GM12878 (cell line): Measurements from ENCODE around the gene KIAA1328. TPM values are rescaled to one million over a fixed set of nuclear protein-coding genes. Genes with fewer than 3 reads are reported as not detected.

Experiments
- ATAC-seq: fragments of 200-7000 bp; cut with Tn5 transposase; 3 replicates; pipeline ENCODE4 v1.9.1; 2020; ENCODE audit warnings: mild to moderate bottlenecking, moderate library complexity
- BruUV-seq: library from RNA; stranded (reverse); fragments of 400-500 nt; replicated peaks from 2 replicates; lab custom pipeline; 2021; lab: Mats Ljungman, UMichigan
- CTCF ChIA-PET: fragments of 300-600 bp; sonication (Branson Sonifier 250); formaldehyde crosslinking; extraction: SDS; loops from one replicate; lab custom pipeline; 2021; ENCODE audit warnings: inconsistent platforms; lab: Yijun Ruan, JAX
- POLR2A ChIA-PET: fragments of 350-600 bp; formaldehyde crosslinking; extraction: SDS; loops from one replicate; lab custom pipeline; 2021; ENCODE audit warnings: inconsistent platforms; lab: Charles Lee
- RAD21 ChIA-PET: fragments of 300-600 bp; sonication (Branson Sonifier 250); formaldehyde crosslinking; loops from one replicate; lab custom pipeline; 2023; ENCODE audit warnings: antibody characterized with exemption; ENCODE audit not compliant: unreplicated experiment; lab: Charles Lee
- SMC1A ChIA-PET: fragments of 300-600 bp; sonication (Branson Sonifier 250); formaldehyde crosslinking; loops from one replicate; lab custom pipeline; 2023; ENCODE audit not compliant: unreplicated experiment, uncharacterized antibody; lab: Charles Lee
- DNase-seq: peaks from one replicate; pipeline ENCODE4 v3.0.0-alpha.2; 2011; ENCODE audit warnings: low read depth, low spot score
- FAIRE-seq: peaks from 3 replicates; lab custom pipeline; 2011; peaks lifted over from hg19 to GRCh38; lab: Jason Lieb, UNC
- H2AFZ ChIP-seq: 2 replicates; pipeline ENCODE4 v1.6.0; 2011; ENCODE audit warnings: low read depth, low read length, control low read depth; ENCODE audit not compliant: control insufficient read depth
- H3K27ac ChIP-seq: 2 replicates; pipeline ENCODE4 v1.5.1; 2011; ENCODE audit warnings: control low read depth; ENCODE audit not compliant: control insufficient read depth, insufficient read depth
- H3K27me3 ChIP-seq, 2 experiments: replicated peaks in 1 of 2; 2 replicates each; pipeline versions ENCODE4 v1.6.0 to v1.6.1; 2011; ENCODE audit warnings: low read length in 1 of 2; ENCODE audit not compliant: control insufficient read depth in 2 of 2, insufficient read depth in 2 of 2
- H3K36me3 ChIP-seq, 2 experiments: 2 replicates each; pipeline ENCODE4 v1.5.1; 2011; ENCODE audit warnings: low read length in 1 of 2; ENCODE audit not compliant: control insufficient read depth in 2 of 2, insufficient read depth in 2 of 2
- H3K4me1 ChIP-seq: 2 replicates; pipeline ENCODE4 v1.6.1; 2011; ENCODE audit warnings: mild to moderate bottlenecking, low read length, moderate library complexity, mixed read lengths; ENCODE audit not compliant: control insufficient read depth, insufficient read depth
- H3K4me2 ChIP-seq: 2 replicates; pipeline ENCODE4 v1.6.0; 2011; ENCODE audit warnings: control low read depth; ENCODE audit not compliant: control insufficient read depth, insufficient read depth
- H3K4me3 ChIP-seq: fragments of 200-600 bp; sonication (generic); 2 replicates; pipeline ENCODE4 v1.5.1; 2016
- H3K79me2 ChIP-seq: 2 replicates; pipeline ENCODE4 v1.6.0; 2011; ENCODE audit warnings: low read length; ENCODE audit not compliant: control insufficient read depth, insufficient read depth
- H3K9ac ChIP-seq: 2 replicates; pipeline ENCODE4 v1.8.0; 2011; ENCODE audit warnings: low read length, control low read depth, mixed read lengths; ENCODE audit not compliant: control insufficient read depth, insufficient read depth
- H3K9me3 ChIP-seq: replicated peaks from 3 replicates; pipeline ENCODE4 v1.5.1; 2011; ENCODE audit warnings: mild to moderate bottlenecking, low read length; ENCODE audit not compliant: control insufficient read depth, insufficient read depth
- H4K20me1 ChIP-seq: 2 replicates; pipeline ENCODE4 v1.6.0; 2011; ENCODE audit not compliant: control insufficient read depth, insufficient read depth
- CBFB ChIP-seq: IDR thresholded peaks from 2 replicates; pipeline ENCODE4 v1.6.1; 2016; ENCODE audit warnings: antibody characterized with exemption, low read depth
- CBX3 ChIP-seq: fragments of 200-600 bp; sonication (generic); IDR thresholded peaks from 2 replicates; pipeline ENCODE4 v1.6.1; 2016; ENCODE audit warnings: low read depth, borderline replicate concordance
- CEBPB ChIP-seq, 2 experiments: fragments of 150-350 bp in 1 of 2; IDR thresholded peaks; 2 replicates each; pipeline ENCODE4 v1.6.1; 2012 to 2014; ENCODE audit warnings: low read depth in 2 of 2, low read length in 2 of 2, borderline replicate concordance in 1 of 2, inconsistent platforms in 1 of 2
- KDM1A ChIP-seq: fragments of 200-600 bp; sonication (generic); IDR thresholded peaks from 2 replicates; pipeline ENCODE4 v1.6.1; 2016; ENCODE audit warnings: borderline replicate concordance
- MAX ChIP-seq: IDR thresholded peaks from 2 replicates; pipeline ENCODE4 v1.6.1; 2012; ENCODE audit warnings: low read depth, low read length, improper control_type of control experiment
- MTA2 ChIP-seq: fragments of 450-650 bp; IDR thresholded peaks from 2 replicates; pipeline ENCODE4 v1.6.1; 2016; ENCODE audit warnings: low read depth, mild to moderate bottlenecking, moderate library complexity
- NBN ChIP-seq: fragments of 450-650 bp; IDR thresholded peaks from 2 replicates; pipeline ENCODE4 v1.6.1; 2016
- PAX8 ChIP-seq: fragments of 450-650 bp; IDR thresholded peaks from 2 replicates; pipeline ENCODE4 v1.6.1; 2017; ENCODE audit warnings: mild to moderate bottlenecking, moderate library complexity
- POU2F2 ChIP-seq: IDR thresholded peaks from 3 replicates; pipeline ENCODE4 v1.6.1; 2011; ENCODE audit warnings: low read depth, mild to moderate bottlenecking, low read length, borderline replicate concordance
- RBBP5 ChIP-seq: fragments of 200-600 bp; sonication (generic); conservative IDR thresholded peaks from 2 replicates; pipeline ENCODE4 v1.6.1; 2016
- SUPT20H ChIP-seq: IDR thresholded peaks from 2 replicates; pipeline ENCODE4 v1.6.1; 2011; ENCODE audit warnings: low read depth, mild to moderate bottlenecking, low read length, moderate library complexity, borderline replicate concordance; ENCODE audit not compliant: control insufficient read depth
- TAF1 ChIP-seq: IDR thresholded peaks from 2 replicates; pipeline ENCODE4 v1.6.1; 2011; ENCODE audit warnings: mild to moderate bottlenecking, low read depth, low read length, borderline replicate concordance
- TARDBP ChIP-seq: IDR thresholded peaks from 2 replicates; pipeline ENCODE4 v1.6.1; 2016; ENCODE audit warnings: borderline replicate concordance
- TCF7 ChIP-seq: IDR thresholded peaks from 2 replicates; pipeline ENCODE4 v1.6.1; 2014; ENCODE audit warnings: antibody characterized with exemption, borderline replicate concordance
- YY1 ChIP-seq: IDR thresholded peaks from 2 replicates; pipeline ENCODE4 v1.6.1; 2011; ENCODE audit warnings: low read depth, mild to moderate bottlenecking, low read length
- ZNF217 ChIP-seq: fragments of 450-650 bp; IDR thresholded peaks from 2 replicates; pipeline ENCODE4 v1.6.1; 2017; ENCODE audit warnings: antibody characterized with exemption, mild to moderate bottlenecking
- WGBS: methylation state at CpG from one replicate; pipeline ENCODE4 v1.1.6; 2016; ENCODE audit warnings: low lambda C conversion rate; ENCODE audit not compliant: insufficient replicate concordance, insufficient coverage; ENCODE audit errors: missing lambda C conversion rate; 5-methylcytosine and 5-hydroxymethylcytosine counted together
- in situ Hi-C: fragments of 300-500 bp; cut with MboI; formaldehyde crosslinking; loops from 9 replicates; pipeline ENCODE4 v1.14.3; 2018; ENCODE audit warnings: mixed read lengths
- intact Hi-C: fragments of 100-400 bp; cut with micrococcal nuclease; formaldehyde crosslinking; loops from one replicate; pipeline ENCODE4 v1.14.2; 2022; ENCODE audit not compliant: unreplicated experiment
- polyA plus RNA-seq, 11 experiments: library from polyadenylated mRNA; depleted of rRNA in 4 of 11; unstranded in 6 of 11; stranded (reverse) in 5 of 11; fragments of >200 nt; fragmentation: Nextera tagmentation in 4 of 11; fragmentation: Illumina TruSeq in 1 of 11; extraction: Ambion mirVana in 4 of 11; extraction: Trizol in 1 of 11; gene quantifications; 1 replicate in 1 of 11; 2 replicates in 10 of 11; pipeline versions ENCODE4 v1.2.1 to v1.2.3, GENCODE V29; 2011 to 2016; ENCODE audit warnings: inconsistent platforms in 2 of 11, missing spikeins in 2 of 11, low read depth in 1 of 11
- total RNA-seq, 4 experiments: library from RNA; depleted of rRNA in 3 of 4; stranded (reverse); fragments of >200 nt in 3 of 4; fragmentation: Illumina TruSeq in 1 of 4; extraction: Trizol in 1 of 4; gene quantifications; 2 replicates each; pipeline versions ENCODE4 v1.2.1 to v1.2.3, GENCODE V29; 2013 to 2021
- TF ChIP-seq, protein P1 (sequence below): fragments of 450-650 bp; IDR thresholded peaks from 2 replicates; pipeline ENCODE4 v1.6.1; 2016; ENCODE audit warnings: mild to moderate bottlenecking, moderate library complexity, borderline replicate concordance

KIAA1328 gene
- total and polyA plus RNA-seq, 10 of the 15 experiments (the other 5 are each of a cell fraction or from before 2014, with no cell fraction given), result 3.1 to 7.1 (median 4.6) TPM

DNA sequence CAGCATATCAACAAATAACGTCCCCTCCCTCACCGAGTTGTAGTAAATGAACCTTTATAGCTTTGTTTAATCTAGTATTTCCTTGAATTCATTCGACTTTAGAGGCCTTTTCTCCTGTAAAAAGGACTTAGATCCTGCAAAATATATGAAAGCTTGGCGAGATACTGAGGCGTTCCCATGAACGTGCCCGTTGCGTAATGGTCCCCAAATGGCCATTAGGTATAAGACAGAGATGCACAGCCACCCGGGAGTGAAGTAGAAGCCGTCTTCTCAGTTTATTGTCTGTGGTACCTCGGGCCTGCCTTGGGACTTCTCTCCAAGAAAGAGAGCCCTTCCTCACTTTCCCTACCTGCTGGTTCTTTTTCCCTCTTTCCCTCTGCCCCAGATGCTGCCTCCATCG, 426.0 kb downstream of the KIAA1328 start:
- no peak overlapping the region for H2AFZ ChIP-seq
- POLR2A ChIA-PET, result interaction anchor here (0.6 kb wide), 1 partner anchor 51 kb away, joined by 5 read pairs; no protein-coding TSS in a partner anchor
- no peak overlapping the region for H3K4me2 ChIP-seq
- no peaks in the 10 kb centered on the region for H4K20me1 ChIP-seq
- WGBS, result 31% methylated on average over 12 of the region's 12 CpGs
- H3K79me2 ChIP-seq, result no peaks in the 10 kb centered on the region
- TF ChIP-seq TCF7 (no peak), CEBPB (IDR thresholded peaks at IDR 0.05; ENCODE audit: borderline replicate concordance in 1 of 2, low read depth in 2 of 2, low read length in 2 of 2) (no peak), TAF1 (no peak), MTA2 (no peak), CBX3 (no peak), YY1 (no peak), CBFB (no peak), KDM1A (no peak), TARDBP (no peak)
- TF ChIP-seq, all 136 proteins: peak for 0
- no peak for ATAC-seq
- no TSS peak for BruUV-seq
- intact Hi-C loops, result no loop called here
- H3K9me3 ChIP-seq, result no peaks in the 10 kb centered on the region
- FAIRE-seq, result no peak
- H3K4me1 ChIP-seq, result no peaks in the 10 kb centered on the region
- no peak overlapping the region for H3K4me3 ChIP-seq
- no peak for DNase-seq
- SMC1A ChIA-PET, result no interaction called here
- CTCF ChIA-PET, result interaction anchor here (2.1 kb wide), 1 partner anchor 313 kb away, joined by 6 read pairs; no protein-coding TSS in a partner anchor
- RAD21 ChIA-PET, result no interaction called here
- H3K9ac ChIP-seq, result no peak overlapping the region
- H3K27ac ChIP-seq, result no peak overlapping the region
- peaks cover 5 to 7% of the 10 kb centered on the region in 2 experiments for H3K27me3 ChIP-seq
- in situ Hi-C loops, result no loop called here
- H3K36me3 ChIP-seq, result no peaks in the 10 kb centered on the region

GRCh38 chr18:37258131-37258530, 429.2 kb downstream of the KIAA1328 start:
- H3K27ac ChIP-seq, result no peak overlapping the region
- no TSS peak for BruUV-seq
- POLR2A ChIA-PET, result no interaction called here
- ATAC-seq (no peak), FAIRE-seq (no peak), DNase-seq (no peak)
- no peaks in the 10 kb centered on the region for H3K9me3 ChIP-seq
- no peaks in the 10 kb centered on the region for H3K79me2 ChIP-seq
- CTCF ChIA-PET, result no interaction called here
- no peak overlapping the region for H3K9ac ChIP-seq
- no peaks in the 10 kb centered on the region for H3K4me1 ChIP-seq
- intact Hi-C loops (no loop called here), in situ Hi-C loops (no loop called here)
- H3K4me3 ChIP-seq, result no peak overlapping the region
- no peak overlapping the region for H2AFZ ChIP-seq
- H4K20me1 ChIP-seq, result no peaks in the 10 kb centered on the region
- H3K27me3 ChIP-seq, result peaks cover 5% of the 10 kb centered on the region in 2 experiments; a peak in 3 of 4 replicates
- RAD21 ChIA-PET, result no interaction called here
- H3K36me3 ChIP-seq, result no peaks in the 10 kb centered on the region
- 1% methylated on average over 9 of the region's 9 CpGs for WGBS
- H3K4me2 ChIP-seq, result no peak overlapping the region
- SMC1A ChIA-PET, result no interaction called here
- TF ChIP-seq PAX8 (no peak), MAX (no peak), NBN (no peak), SUPT20H (no peak), RBBP5 (no peak), CBFB (no peak), ZNF217 (no peak), POU2F2 (no peak)
- TF ChIP-seq, protein P1, sequence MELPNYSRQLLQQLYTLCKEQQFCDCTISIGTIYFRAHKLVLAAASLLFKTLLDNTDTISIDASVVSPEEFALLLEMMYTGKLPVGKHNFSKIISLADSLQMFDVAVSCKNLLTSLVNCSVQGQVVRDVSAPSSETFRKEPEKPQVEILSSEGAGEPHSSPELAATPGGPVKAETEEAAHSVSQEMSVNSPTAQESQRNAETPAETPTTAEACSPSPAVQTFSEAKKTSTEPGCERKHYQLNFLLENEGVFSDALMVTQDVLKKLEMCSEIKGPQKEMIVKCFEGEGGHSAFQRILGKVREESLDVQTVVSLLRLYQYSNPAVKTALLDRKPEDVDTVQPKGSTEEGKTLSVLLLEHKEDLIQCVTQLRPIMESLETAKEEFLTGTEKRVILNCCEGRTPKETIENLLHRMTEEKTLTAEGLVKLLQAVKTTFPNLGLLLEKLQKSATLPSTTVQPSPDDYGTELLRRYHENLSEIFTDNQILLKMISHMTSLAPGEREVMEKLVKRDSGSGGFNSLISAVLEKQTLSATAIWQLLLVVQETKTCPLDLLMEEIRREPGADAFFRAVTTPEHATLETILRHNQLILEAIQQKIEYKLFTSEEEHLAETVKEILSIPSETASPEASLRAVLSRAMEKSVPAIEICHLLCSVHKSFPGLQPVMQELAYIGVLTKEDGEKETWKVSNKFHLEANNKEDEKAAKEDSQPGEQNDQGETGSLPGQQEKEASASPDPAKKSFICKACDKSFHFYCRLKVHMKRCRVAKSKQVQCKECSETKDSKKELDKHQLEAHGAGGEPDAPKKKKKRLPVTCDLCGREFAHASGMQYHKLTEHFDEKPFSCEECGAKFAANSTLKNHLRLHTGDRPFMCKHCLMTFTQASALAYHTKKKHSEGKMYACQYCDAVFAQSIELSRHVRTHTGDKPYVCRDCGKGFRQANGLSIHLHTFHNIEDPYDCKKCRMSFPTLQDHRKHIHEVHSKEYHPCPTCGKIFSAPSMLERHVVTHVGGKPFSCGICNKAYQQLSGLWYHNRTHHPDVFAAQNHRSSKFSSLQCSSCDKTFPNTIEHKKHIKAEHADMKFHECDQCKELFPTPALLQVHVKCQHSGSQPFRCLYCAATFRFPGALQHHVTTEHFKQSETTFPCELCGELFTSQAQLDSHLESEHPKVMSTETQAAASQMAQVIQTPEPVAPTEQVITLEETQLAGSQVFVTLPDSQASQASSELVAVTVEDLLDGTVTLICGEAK, result no peak
